IPS-15b (cell line): ENCODE data around the gene GNAS.

ENCODE experiments used
- H3K27me3 ChIP-seq: one replicate; pipeline ENCODE4 v1.6.1; 2013; ENCODE audit warnings: low read length; ENCODE audit not compliant: control insufficient read depth, insufficient read depth
- H3K36me3 ChIP-seq: one replicate; pipeline ENCODE4 v1.6.1; 2013; ENCODE audit warnings: low read length; ENCODE audit not compliant: control insufficient read depth, insufficient read depth
- H3K4me1 ChIP-seq: one replicate; pipeline ENCODE4 v1.6.1; 2013; ENCODE audit warnings: mild to moderate bottlenecking, low read length; ENCODE audit not compliant: control insufficient read depth, insufficient read depth
- H3K4me3 ChIP-seq: one replicate; pipeline ENCODE4 v1.5.1; 2013; ENCODE audit warnings: low read depth, low read length
- H3K9ac ChIP-seq: one replicate; pipeline ENCODE4 v1.6.1; 2013; ENCODE audit warnings: low read depth, mild to moderate bottlenecking, low read length
- H3K9me3 ChIP-seq: one replicate; pipeline ENCODE4 v1.6.1; 2013; ENCODE audit warnings: mild to moderate bottlenecking, low read length; ENCODE audit not compliant: control insufficient read depth, insufficient read depth

The GNAS gene

DNA sequence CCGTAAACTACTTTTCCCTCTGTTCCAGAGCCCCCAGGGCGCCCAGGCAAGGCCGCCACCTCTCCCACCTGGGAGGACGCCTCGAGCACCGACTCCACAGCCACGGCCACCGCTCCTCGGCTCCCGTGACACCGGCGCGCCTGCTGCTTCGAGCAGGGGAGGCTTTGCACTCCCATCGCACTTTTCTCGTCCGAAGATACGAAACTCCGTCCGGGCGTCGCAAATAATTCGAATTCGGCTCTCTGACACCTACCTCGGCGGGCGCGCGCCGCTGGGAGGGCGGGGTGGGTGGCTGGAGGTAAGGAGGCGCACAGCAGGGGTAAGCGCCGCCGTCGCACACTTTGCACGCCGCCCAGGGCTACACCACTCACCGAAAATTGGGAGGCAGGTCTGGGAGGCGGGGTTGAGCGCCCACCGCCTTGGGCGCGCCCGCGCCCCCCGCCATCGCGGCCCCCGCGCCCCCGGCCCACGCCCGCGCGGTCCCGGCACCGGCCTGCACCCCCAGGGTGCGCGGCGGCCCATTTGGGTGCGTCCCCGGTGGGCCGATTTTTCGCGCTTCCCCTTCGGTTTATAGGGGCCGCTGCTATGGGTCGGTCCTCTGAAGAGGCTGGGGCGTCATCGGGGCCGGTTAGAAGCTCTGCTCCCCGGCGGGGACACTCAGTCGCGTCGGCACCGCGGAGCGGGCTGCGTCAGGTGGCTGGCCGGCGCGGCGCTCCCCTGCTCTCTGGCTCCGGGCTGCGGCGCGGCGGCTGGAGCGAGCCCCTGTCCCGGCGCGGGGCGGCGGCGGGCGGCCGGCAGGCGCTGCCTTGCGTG lies 36.2 kb downstream of the GNAS start:
- H3K9ac ChIP-seq: peak overlapping the region; percentile 50
- peaks cover 5% of the 10 kb centered on the region for H3K4me1 ChIP-seq
- H3K36me3 ChIP-seq: peaks cover 3% of the 10 kb centered on the region
- peak overlapping the region; percentile 82 for H3K4me3 ChIP-seq
- H3K9me3 ChIP-seq: no peaks in the 10 kb centered on the region
- no peaks in the 10 kb centered on the region for H3K27me3 ChIP-seq

DNA sequence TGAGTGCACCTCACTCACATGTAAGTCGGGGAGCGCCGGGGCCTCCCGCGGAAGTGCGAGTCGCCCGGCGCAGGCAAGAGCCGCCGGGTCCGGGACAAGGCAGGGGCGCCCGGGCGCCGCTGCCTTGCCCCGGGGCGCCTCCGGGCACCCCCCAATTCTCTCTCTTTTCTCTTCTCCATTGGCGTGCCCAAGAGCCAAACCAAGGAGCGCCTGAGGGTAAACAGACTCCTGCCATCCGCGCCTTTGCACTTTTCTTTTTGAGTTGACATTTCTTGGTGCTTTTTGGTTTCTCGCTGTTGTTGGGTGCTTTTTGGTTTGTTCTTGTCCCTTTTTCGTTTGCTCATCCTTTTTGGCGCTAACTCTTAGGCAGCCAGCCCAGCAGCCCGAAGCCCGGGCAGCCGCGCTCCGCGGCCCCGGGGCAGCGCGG lies 36.8 kb downstream of the GNAS start:
- Histone ChIP-seq H3K4me3 (peak overlapping the region; percentile 65), H3K27me3 (no peaks in the 10 kb centered on the region), H3K9me3 (no peaks in the 10 kb centered on the region), H3K36me3 (peaks cover 3% of the 10 kb centered on the region), H3K9ac (peak overlapping the region; percentile 47), H3K4me1 (peaks cover 11% of the 10 kb centered on the region)

DNA sequence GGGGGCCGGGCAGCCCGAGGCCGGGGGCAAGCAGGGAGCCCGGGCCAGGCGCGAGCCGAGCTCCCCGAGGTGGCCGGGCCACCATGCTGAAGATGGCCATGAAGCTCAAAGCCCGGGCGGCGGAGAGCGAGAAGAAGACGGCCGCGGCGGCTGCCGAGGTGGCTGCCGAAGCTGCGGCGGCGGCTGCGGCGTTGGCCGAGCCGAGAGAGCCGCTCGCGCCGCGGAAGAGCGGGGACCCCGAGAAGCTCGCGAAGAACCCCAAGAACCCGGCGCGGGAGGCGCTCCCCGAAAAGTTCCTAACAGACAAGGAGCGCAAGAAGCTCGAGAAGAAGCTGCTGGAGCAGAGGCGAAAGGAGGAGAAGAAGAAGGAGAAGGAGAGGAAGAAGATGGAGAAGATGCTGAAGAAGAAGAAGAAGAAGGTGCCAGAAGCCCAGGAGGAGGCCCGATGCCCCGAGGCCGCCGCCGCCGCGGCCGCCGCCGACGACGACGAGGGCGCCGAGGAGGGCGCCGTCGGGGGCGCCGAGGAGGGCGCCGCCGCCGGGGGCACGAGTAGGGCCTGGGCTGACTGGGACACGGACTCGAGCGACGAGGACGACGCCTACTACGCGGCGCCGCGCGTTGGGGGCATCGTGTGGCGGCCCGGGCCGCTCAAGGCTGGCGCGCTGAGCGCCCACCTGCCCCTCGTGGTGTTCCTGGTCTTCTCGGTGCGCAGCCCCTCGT lies 37.4 kb downstream of the GNAS start:
- peak overlapping the region; percentile 65 for H3K4me3 ChIP-seq
- H3K27me3 ChIP-seq: no peaks in the 10 kb centered on the region
- peaks cover 3% of the 10 kb centered on the region for H3K36me3 ChIP-seq
- H3K9me3 ChIP-seq: no peaks in the 10 kb centered on the region
- peak overlapping the region; percentile 71 for H3K9ac ChIP-seq
- H3K4me1 ChIP-seq: peaks cover 16% of the 10 kb centered on the region

DNA sequence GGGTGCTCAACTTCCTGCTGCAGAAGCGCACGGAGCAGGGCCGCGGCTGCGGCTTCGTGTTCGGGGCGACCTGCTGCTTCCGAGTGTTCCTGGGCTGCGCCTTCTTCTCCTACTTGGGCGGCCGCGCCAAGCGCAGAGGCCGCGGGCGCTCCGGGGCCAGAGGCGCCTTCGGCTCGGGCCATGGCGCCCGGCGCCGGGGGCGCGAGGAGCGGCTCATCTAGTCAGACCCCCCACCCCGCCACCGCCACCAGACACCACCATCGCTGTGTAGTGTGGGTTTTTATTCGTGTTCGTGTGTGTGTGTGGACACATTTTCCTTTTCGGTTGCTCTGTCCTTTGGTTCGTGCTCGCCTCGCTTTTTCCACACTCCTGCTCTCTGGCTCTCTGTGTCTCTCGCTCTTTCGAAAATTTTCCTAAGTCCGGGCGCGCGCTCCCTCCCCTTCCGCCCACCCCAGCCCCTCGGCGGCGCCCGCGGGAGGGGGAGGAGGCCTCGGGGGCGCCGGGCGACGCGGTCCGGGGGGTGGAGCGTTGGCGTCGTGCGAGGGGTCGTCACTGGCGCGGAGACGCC lies 38.1 kb downstream of the GNAS start:
- peaks cover 3% of the 10 kb centered on the region for H3K36me3 ChIP-seq
- peak overlapping the region; percentile 65 for H3K4me3 ChIP-seq
- H3K27me3 ChIP-seq: no peaks in the 10 kb centered on the region
- peaks cover 20% of the 10 kb centered on the region for H3K4me1 ChIP-seq
- no peaks in the 10 kb centered on the region for H3K9me3 ChIP-seq
- H3K9ac ChIP-seq: peak overlapping the region; percentile 71

DNA sequence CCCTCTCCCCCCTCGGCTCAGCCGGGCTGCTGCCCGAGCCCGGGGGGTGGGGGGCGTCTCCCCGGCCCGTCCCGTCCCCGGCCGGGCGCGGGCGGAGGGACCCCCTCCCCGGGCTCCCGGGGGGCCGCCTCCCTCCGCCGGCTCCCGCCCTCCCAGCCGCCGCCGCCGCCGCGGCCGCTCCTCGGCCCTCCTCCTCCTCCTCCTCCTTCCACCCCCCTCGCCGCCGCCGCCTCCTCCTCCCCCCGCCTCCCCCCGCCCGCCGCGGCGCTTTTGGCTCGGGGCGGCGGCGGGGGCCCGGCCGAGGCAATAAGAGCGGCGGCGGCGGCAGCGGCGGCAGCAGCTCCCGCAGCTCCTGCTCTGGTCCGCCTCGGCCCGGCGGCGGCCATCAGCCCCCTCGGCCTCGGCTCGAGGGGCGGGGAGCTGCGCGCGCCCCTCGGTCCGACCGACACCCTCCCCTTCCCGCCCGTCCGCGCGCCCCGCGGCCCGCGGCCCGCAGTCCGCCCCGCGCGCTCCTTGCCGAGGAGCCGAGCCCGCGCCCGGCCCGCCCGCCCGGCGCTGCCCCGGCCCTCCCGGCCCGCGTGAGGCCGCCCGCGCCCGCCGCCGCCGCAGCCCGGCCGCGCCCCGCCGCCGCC lies 38.7 kb downstream of the GNAS start:
- Histone ChIP-seq H3K4me1 (peaks cover 26% of the 10 kb centered on the region), H3K9me3 (no peaks in the 10 kb centered on the region), H3K9ac (no peak overlapping the region), H3K27me3 (no peaks in the 10 kb centered on the region), H3K4me3 (peak overlapping the region; percentile 49), H3K36me3 (peaks cover 3% of the 10 kb centered on the region)

DNA sequence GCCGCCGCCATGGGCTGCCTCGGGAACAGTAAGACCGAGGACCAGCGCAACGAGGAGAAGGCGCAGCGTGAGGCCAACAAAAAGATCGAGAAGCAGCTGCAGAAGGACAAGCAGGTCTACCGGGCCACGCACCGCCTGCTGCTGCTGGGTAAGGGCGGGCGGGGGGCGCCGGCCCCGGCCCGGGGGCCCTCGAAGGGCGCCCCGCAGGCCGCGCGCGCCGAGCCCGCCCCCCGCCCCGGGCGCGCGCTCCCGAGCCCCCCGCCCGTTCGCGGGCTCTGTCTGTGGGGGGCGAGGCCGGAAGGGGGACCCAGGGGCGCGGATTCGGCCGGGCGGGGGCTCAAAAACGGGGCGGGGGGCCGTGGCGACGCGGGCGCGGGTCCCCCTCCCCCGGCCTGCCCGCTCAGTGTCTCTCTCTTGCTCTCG lies 39.2 kb downstream of the GNAS start:
- Histone ChIP-seq H3K4me3 (peak overlapping the region; percentile 64), H3K4me1 (peaks cover 30% of the 10 kb centered on the region), H3K9me3 (no peaks in the 10 kb centered on the region), H3K36me3 (peaks cover 3% of the 10 kb centered on the region), H3K9ac (peak overlapping the region; percentile 73), H3K27me3 (no peaks in the 10 kb centered on the region)

DNA sequence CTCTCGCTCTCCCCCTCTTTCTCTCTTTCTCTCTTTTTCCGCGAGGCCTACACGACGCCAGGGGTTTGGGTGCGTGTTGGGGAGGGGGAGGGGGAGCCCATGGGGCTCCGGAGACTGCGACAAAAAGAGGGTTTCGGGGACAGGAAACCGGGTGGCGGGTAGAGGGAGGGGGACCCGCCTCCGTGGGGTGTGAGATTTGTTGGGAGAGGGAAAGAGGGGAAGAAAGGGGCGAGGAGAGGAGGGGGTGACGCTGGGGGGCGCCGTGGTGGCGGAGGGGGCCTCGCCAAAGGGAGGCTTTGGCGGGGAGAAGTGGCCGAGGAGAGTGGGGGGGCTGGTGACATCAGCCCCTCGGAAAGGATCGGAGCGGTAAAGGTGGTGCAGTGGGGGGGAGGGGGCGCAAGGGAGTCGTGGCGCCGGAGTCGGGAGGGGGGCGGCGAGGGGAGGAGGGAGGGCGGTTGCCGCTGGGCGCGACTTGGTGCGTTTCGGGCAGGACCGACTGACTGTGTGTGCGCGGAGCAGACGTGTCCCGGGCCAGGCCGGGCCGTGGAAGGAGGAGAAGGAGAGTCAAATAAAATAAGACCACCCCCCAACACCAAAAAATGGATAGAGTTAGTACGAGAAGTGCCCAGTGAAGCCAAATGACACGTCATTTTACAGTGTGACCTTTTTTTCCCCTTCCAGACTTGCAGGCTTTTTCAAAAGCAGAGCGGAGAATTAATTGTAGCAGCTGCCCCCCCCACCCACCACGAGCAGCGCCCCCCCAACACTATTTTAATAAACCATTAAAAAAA lies 39.8 kb downstream of the GNAS start:
- H3K9ac ChIP-seq: peak overlapping the region; percentile 73
- no peaks in the 10 kb centered on the region for H3K9me3 ChIP-seq
- peaks cover 36% of the 10 kb centered on the region for H3K4me1 ChIP-seq
- H3K36me3 ChIP-seq: peaks cover 3% of the 10 kb centered on the region
- no peaks in the 10 kb centered on the region for H3K27me3 ChIP-seq
- peak overlapping the region; percentile 64 for H3K4me3 ChIP-seq

DNA sequence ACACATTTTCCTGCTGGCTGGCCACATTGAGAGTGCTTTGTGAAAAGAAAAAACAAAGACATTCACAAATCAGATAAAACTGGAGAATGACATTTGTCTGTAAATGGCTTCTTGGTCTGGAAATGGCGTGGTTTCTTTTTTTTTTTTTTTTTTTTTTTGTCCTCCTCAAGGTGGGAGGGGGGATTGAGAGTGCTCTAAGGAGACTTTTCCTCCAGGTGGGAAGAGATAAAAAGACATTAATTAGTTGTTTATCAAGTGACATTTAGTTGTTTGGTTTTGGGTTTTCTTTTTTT lies 40.4 kb downstream of the GNAS start:
- Histone ChIP-seq H3K9ac (peak overlapping the region; percentile 14), H3K4me3 (peak overlapping the region; percentile 59), H3K27me3 (no peaks in the 10 kb centered on the region), H3K9me3 (no peaks in the 10 kb centered on the region), H3K36me3 (peaks cover 3% of the 10 kb centered on the region), H3K4me1 (peaks cover 42% of the 10 kb centered on the region)

DNA sequence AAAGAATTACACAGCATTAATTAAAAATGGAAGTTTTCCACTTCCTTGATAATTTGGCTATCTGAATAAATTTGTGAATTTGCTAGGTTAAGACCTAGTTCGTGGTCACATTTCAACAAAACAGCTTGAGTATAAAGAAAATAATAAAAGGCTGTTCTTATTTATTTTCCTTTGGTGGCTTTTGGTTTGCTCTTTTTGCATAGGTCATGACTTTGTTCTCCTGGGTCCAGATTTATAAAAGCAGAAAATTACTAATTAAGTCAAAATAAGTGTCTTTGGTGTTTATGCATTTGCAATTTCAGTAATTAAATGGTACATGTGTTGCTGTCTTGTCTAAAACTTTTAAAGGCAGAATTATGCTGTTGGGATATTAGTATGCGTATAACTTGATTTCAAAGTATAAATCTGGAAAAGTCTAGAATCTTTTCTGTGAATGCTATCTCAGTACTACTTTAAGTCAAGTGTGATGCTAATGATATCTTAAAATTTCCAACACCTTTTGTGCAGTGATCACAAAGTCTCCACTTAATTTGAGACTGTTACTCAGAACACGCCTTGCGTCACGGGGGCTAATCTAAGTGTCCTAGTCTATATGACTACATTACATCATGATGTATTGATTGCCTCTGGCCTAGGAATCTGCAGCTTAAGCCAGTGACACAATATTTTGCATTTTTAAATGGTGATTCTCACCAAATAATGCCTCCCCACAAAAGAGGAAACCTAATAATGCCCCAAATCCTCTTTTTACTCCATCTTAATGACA lies 41.0 kb downstream of the GNAS start:
- H3K4me1 ChIP-seq: peaks cover 48% of the 10 kb centered on the region
- peak overlapping the region; percentile 59 for H3K4me3 ChIP-seq
- no peaks in the 10 kb centered on the region for H3K27me3 ChIP-seq
- H3K9me3 ChIP-seq: no peaks in the 10 kb centered on the region
- peaks cover 1% of the 10 kb centered on the region for H3K36me3 ChIP-seq
- H3K9ac ChIP-seq: no peak overlapping the region

DNA sequence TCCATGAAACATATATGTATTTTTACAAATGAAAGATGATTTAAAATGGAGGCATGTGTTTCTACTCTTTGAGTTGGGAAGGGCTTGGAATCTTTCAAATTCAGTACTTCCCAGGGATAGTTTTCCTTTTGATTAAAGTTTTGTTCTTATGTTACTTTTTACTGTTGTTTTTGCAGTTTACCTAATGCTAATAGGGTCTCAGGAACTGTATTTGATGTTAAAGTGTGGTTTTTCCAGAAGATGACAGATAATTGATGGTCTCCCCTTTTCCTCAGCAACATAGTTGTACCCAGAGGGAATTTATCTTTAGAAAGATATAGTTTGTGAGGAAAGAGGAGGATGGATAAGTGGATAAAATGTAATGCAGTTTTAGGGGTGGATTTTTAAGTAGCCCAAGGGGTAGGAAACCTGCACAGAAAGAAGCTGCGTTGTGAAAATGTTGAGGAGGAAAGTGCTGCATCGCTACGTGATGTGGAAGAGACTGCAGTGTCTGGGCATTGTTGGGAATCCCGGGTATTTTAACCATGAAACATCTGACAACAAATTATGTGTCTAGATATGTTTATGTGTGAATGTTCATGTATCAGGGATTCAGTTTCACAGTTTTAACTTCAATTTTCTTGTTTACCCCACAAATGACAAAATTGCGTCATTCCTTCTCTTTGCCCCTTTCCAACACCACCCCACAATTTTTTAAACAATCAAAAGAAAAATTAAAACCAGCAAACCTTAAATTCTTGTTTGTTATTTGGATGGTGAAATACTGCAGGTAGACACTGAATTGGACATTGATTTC lies 42.3 kb downstream of the GNAS start:
- Histone ChIP-seq H3K4me1 (peaks cover 52% of the 10 kb centered on the region), H3K9me3 (no peaks in the 10 kb centered on the region), H3K9ac (no peak overlapping the region), H3K4me3 (peak overlapping the region; percentile 18), H3K27me3 (no peaks in the 10 kb centered on the region), H3K36me3 (no peaks in the 10 kb centered on the region)
